Common myeloid progenitor, CD34-positive (primary cell): Measurements from ENCODE around the gene KRTAP4-4.
"Not testable (repeated sequence)": the region's sequence is repeated elsewhere in the genome, so short reads cannot be mapped to it uniquely, and the experiment has no call there.

Source experiments
- CTCF ChIA-PET: fragments of 350-600 bp; sonication (Branson Sonifier 250); formaldehyde crosslinking; loops from one replicate; lab custom pipeline; 2021; ENCODE audit warnings: antibody characterized with exemption; lab: Charles Lee
- POLR2A ChIA-PET: fragments of 350-600 bp; sonication (Branson Sonifier 250); formaldehyde crosslinking; loops from one replicate; lab custom pipeline; 2021; ENCODE audit warnings: antibody characterized with exemption; lab: Charles Lee
- DNase-seq, 3 donors: peaks; one replicate each; pipeline versions ENCODE4 v3.0.0 to v3.0.0-alpha.2; 2013
- H3K27ac ChIP-seq, 2 experiments: 1 replicate in 1 of 2; 2 replicates in 1 of 2; pipeline ENCODE4 v1.7.0; 2013; ENCODE audit warnings: inconsistent platforms in 2 of 2, low read length in 2 of 2, mild to moderate bottlenecking in 2 of 2, low read depth in 1 of 2, moderate library complexity in 1 of 2; ENCODE audit not compliant: severe bottlenecking in 2 of 2, insufficient read depth in 1 of 2, poor library complexity in 1 of 2
- H3K27me3 ChIP-seq, 5 experiments: replicated peaks in 2 of 5; 1 replicate in 3 of 5; 2 replicates in 2 of 5; pipeline versions ENCODE4 v1.6.1 to v1.7.0; 2013; ENCODE audit warnings: low read length in 4 of 5, mild to moderate bottlenecking in 2 of 5, moderate library complexity in 2 of 5, inconsistent platforms in 1 of 5; ENCODE audit not compliant: insufficient read depth in 5 of 5, control insufficient read depth in 4 of 5
- H3K36me3 ChIP-seq, 4 experiments: 1 replicate in 2 of 4; 2 replicates in 2 of 4; pipeline versions ENCODE4 v1.6.1 to v1.7.0; 2013; ENCODE audit warnings: low read length in 3 of 4, control low read depth in 1 of 4, mild to moderate bottlenecking in 1 of 4; ENCODE audit not compliant: control insufficient read depth in 4 of 4, insufficient read depth in 4 of 4
- H3K4me1 ChIP-seq, 4 experiments: 1 replicate in 3 of 4; 2 replicates in 1 of 4; pipeline versions ENCODE4 v1.6.1 to v1.7.1; 2013; ENCODE audit warnings: low read length in 3 of 4, mild to moderate bottlenecking in 3 of 4, control low read depth in 1 of 4, inconsistent platforms in 1 of 4, moderate library complexity in 1 of 4; ENCODE audit not compliant: control insufficient read depth in 4 of 4, insufficient read depth in 4 of 4; ENCODE audit errors: control extremely low read depth in 1 of 4
- H3K4me3 ChIP-seq, 7 experiments: 1 replicate in 4 of 7; 2 replicates in 3 of 7; pipeline versions ENCODE4 v1.5.1 to v1.7.0; 2013; ENCODE audit warnings: mild to moderate bottlenecking in 7 of 7, low read length in 6 of 7, moderate library complexity in 6 of 7, inconsistent platforms in 2 of 7, low read depth in 2 of 7, control low read depth in 1 of 7; ENCODE audit not compliant: insufficient read depth in 4 of 7, control insufficient read depth in 1 of 7; ENCODE audit errors: extremely low read depth in 1 of 7
- H3K9me3 ChIP-seq, 5 experiments: 1 replicate in 4 of 5; 2 replicates in 1 of 5; pipeline versions ENCODE4 v1.6.1 to v1.7.1; 2013; ENCODE audit warnings: low read length in 4 of 5, mild to moderate bottlenecking in 2 of 5, inconsistent platforms in 1 of 5, low read depth in 1 of 5, moderate library complexity in 1 of 5; ENCODE audit not compliant: control insufficient read depth in 4 of 5, insufficient read depth in 2 of 5; ENCODE audit errors: control extremely low read depth in 1 of 5
- WGBS: methylation state at CpG from one replicate; pipeline ENCODE4 v1.1.5; 2013; ENCODE audit not compliant: insufficient coverage; 5-methylcytosine and 5-hydroxymethylcytosine counted together

Gene KRTAP4-4

DNA sequence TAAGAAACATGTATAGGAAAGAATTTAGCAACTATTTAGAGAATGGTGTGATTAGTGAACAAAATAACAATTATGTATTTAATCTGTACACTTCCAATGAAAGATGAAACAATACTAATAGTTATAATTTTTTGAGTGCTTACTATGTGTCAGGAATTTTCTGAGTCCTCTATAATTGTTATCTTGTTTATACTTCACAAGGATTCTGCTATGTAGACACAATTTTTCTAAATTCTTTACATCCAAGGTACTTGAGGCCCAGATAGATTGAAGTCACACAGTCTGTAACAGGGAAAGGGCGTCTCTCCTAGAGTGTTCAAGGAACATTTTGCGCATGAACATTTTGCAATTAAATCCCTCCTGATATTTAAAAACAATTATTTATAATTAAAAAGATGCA is 35.5 kb downstream of the KRTAP4-4 start:
- no peaks in the 10 kb centered on the region for H3K36me3 ChIP-seq
- POLR2A ChIA-PET: interaction anchor here (0.6 kb wide), 1 partner anchor 41 kb away, joined by 3 read pairs; no protein-coding TSS in a partner anchor
- peaks cover 0 to 21% (median 13%) of the 10 kb centered on the region in 4 experiments for H3K4me1 ChIP-seq
- H3K4me3 ChIP-seq: no peak overlapping the region
- H3K27ac ChIP-seq: no peak overlapping the region
- WGBS: no CpG with 5 or more reads among the region's 2 CpGs
- H3K27me3 ChIP-seq: no peaks in the 10 kb centered on the region
- peaks cover 0 to 15% (median 0%) of the 10 kb centered on the region in 5 experiments for H3K9me3 ChIP-seq
- CTCF ChIA-PET: no interaction called here
- DNase-seq: no peak

DNA sequence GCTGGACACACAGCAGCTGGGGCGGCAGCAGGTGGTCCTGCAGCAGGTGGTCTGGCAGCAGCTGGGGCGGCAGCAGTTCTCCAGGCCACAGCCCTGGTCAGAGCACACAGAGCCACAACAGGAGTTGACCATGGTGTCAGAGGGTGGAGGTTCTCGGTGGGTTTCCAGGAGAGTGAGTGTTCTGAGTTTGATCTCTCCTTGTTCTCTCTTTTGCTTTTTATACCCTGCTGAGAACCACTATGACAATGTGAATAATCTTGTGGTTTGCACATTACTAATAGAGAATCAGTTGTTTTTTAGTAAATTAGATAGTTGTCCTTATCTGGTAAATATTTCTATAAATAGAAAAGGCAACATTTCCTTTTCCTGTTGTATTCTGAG is 36.6 kb downstream of the KRTAP4-4 start, which contains the start of gene KRTAP4-12:
Gene KRTAP4-12 (minus strand): TSS at position 192 of the 381 bp plus-strand sequence. CDS start 60 bp downstream, at position 132.
- H3K27ac ChIP-seq, H3K4me3 ChIP-seq, POLR2A ChIA-PET, H3K27me3 ChIP-seq, H3K36me3 ChIP-seq: not testable (repeated sequence)
- Histone ChIP-seq H3K4me1 (peaks cover 0 to 27% (median 15%) of the 10 kb centered on the region in 4 experiments), H3K9me3 (peaks cover 0 to 15% (median 0%) of the 10 kb centered on the region in 5 experiments)
- CTCF ChIA-PET: interaction anchor here (1.1 kb wide), 1 partner anchor 10 kb away, joined by 3 read pairs; no protein-coding TSS in a partner anchor
- 100% methylated on average over 2 of the region's 3 CpGs for WGBS
- DNase-seq: peak in 1 of 3 donors; percentile 26

DNA sequence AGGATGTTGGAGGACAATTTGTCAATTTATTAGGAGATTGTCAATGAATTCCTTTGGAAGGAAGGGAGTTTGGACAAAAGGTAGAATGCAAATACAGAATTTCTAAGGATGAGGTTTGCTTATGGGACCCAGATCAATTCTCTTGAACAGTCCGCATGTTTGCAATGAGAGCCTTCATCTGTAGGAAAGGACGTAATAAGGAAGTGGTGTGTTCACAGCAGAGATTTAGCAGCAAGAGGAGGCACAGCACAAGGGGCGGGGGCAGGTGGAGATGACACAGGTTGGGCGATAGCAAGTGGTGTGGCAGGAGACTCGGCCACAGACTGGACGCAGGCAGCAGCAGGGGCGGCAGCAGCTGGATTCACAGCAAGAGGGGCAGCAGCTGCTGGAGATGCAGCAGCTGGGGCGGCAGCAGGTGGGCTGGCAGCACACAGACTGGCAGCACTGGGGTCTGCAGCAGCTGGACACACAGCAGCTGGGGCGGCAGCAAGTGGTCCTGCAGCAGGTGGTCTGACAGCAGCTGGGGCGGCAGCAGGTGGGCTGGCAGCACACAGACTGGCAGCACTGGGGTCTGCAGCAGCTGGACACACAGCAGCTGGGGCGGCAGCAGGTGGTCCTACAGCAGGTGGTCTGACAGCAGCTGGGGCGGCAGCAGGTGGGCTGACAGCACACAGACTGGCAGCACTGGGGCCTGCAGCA is 37.1 kb downstream of the KRTAP4-4 start:
- POLR2A ChIA-PET, H3K4me3 ChIP-seq, H3K36me3 ChIP-seq, H3K27ac ChIP-seq, DNase-seq, H3K27me3 ChIP-seq: not testable (repeated sequence)
- H3K9me3 ChIP-seq: peaks cover 0 to 15% (median 0%) of the 10 kb centered on the region in 5 experiments
- CTCF ChIA-PET: interaction anchor here (1.1 kb wide), 1 partner anchor 9 kb away, joined by 3 read pairs; no protein-coding TSS in a partner anchor
- H3K4me1 ChIP-seq: peaks cover 0 to 31% (median 15%) of the 10 kb centered on the region in 4 experiments
- WGBS: 88% methylated on average over 9 of the region's 12 CpGs

DNA sequence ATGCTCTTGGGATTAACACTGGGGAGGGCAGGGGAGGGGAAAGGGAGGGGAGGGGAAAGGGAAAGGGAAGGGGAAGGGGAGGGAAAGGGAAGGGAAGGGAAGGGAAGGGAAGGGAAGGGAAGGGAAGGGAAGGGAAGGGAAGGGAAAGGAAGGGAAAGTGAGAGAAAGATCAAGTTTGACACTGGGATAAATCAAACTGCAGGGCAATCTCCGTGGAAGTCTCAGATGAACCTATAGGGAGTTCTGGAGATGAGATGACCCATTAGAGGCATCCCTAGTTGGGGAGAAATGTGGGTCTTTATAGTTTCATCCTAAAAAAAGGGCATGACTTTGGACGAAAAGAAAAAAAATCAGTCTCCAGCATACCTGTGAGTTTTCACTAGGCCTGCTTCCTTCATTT is 38.8 kb downstream of the KRTAP4-4 start:
- peaks cover 0 to 31% (median 15%) of the 10 kb centered on the region in 4 experiments for H3K4me1 ChIP-seq
- CTCF ChIA-PET: no interaction called here
- POLR2A ChIA-PET: no interaction called here
- H3K4me3 ChIP-seq: no peak overlapping the region
- H3K27ac ChIP-seq: no peak overlapping the region
- H3K36me3 ChIP-seq: no peaks in the 10 kb centered on the region
- 100% methylated on average over 2 of the region's 2 CpGs for WGBS
- peaks cover 0 to 15% (median 0%) of the 10 kb centered on the region in 5 experiments for H3K9me3 ChIP-seq
- DNase-seq: no peak
- no peaks in the 10 kb centered on the region for H3K27me3 ChIP-seq

DNA sequence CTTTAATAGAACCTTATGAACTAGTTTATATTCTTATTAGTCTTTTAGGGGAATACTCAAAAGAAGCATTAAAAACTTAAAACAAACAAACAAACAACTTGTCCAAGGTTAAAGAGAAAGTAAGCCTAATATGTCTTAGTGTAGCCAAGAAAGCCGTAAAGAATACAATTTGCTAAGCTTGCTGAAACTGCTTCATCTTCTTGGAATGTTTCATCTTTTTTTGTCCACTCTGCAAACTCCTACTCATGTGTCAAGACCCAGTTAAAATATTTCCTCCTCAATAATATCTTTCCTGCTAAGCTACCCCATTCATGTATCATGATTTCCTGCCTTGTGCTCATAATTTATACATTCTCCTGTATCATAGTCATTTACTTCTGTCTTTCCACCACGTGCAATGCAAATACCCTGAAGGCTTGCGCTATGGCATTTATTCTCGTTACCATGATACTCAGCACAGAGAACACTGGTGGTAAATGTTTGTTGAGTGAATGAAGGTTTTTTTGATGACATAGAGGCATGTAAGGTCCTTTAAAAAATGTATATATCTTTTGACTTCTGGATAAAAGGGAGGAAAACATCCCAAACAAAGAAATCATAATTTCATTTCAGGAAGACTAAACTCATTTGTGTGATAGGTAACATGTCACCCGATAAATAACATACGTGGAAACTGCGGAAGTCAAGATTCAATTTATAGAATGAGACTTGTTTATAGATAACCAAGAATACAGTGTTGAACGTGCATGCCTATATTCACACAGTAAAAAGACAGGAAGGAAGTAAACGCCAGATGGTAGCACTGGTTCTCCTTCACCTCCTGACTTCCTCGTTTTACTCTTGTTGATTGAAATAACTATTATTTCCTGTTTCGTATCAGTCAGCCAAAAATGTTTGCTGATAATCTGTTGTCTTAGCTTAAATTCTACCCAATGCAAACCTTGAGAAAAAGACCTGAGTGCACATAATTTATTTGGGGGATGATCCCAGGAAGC is 40.6 kb downstream of the KRTAP4-4 start:
- peak; percentile 42 to 88 (median 75) for DNase-seq
- POLR2A ChIA-PET, CTCF ChIA-PET, H3K36me3 ChIP-seq, H3K27me3 ChIP-seq: not testable (repeated sequence)
- peaks cover 0 to 15% (median 0%) of the 10 kb centered on the region in 5 experiments for H3K9me3 ChIP-seq
- WGBS: 0% methylated on average over 4 of the region's 11 CpGs
- H3K4me3 ChIP-seq: peak overlapping the region in 1 of 7 experiments; percentile 12
- peak overlapping the region in 1 of 2 experiments; percentile 69 for H3K27ac ChIP-seq
- H3K4me1 ChIP-seq: peaks cover 0 to 17% (median 9%) of the 10 kb centered on the region in 4 experiments

DNA sequence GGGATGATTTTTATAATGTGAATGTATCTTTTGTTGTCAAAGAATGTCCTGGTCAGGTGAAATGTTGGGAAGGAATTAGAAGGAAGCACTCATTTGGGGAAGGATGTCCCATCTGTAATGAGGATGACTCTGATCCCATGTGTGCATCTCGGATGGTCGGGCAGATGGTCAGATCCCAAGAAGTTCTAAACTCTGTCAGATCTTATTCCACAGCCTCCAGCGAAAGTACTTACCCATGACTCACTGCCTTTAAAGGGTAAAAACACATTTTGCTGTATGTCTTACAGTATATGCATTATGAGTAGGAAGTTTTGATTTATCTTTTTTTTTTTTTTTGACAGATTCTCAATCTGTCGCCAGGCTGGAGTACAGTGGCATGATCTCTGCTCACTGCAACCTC is 41.8 kb downstream of the KRTAP4-4 start:
- ChIA-PET POLR2A (no interaction called here), CTCF (no interaction called here)
- peaks cover 0 to 16% (median 7%) of the 10 kb centered on the region in 4 experiments for H3K4me1 ChIP-seq
- no peak overlapping the region for H3K27ac ChIP-seq
- H3K27me3 ChIP-seq: no peaks in the 10 kb centered on the region
- DNase-seq: no peak
- no peaks in the 10 kb centered on the region for H3K36me3 ChIP-seq
- 100% methylated on average over 3 of the region's 4 CpGs for WGBS
- peaks cover 0 to 11% (median 2%) of the 10 kb centered on the region in 5 experiments for H3K9me3 ChIP-seq
- H3K4me3 ChIP-seq: no peak overlapping the region
